Endodermal cell (in vitro differentiated cells): ENCODE measurements around the gene DICER1. TPM values are rescaled to one million over a fixed set of nuclear protein-coding genes. Genes with fewer than 3 reads are reported as not detected.

Experiments
- DNase-seq: peaks from one replicate; pipeline ENCODE4 v3.0.0-alpha.2; 2017
- H3K27ac ChIP-seq: 2 replicates; pipeline ENCODE4 v1.5.1; 2013; ENCODE audit warnings: mild to moderate bottlenecking, low read depth, low read length, moderate library complexity
- H3K27me3 ChIP-seq: 2 replicates; pipeline ENCODE4 v1.6.1; 2013; ENCODE audit warnings: mild to moderate bottlenecking, low read length, moderate library complexity; ENCODE audit not compliant: insufficient read depth, control insufficient read depth, poor library complexity, severe bottlenecking
- H3K36me3 ChIP-seq: 2 replicates; pipeline ENCODE4 v1.7.0; 2013; ENCODE audit warnings: mild to moderate bottlenecking, low read length, moderate library complexity; ENCODE audit not compliant: control insufficient read depth, insufficient read depth
- H3K4me1 ChIP-seq: one replicate; pipeline ENCODE4 v1.7.0; 2013; ENCODE audit warnings: low read length; ENCODE audit not compliant: control insufficient read depth, insufficient read depth
- H3K4me3 ChIP-seq: 2 replicates; pipeline ENCODE4 v1.5.1; 2013; ENCODE audit warnings: mild to moderate bottlenecking, low read length, moderate library complexity
- H3K9ac ChIP-seq: 2 replicates; pipeline ENCODE4 v1.6.1; 2013; ENCODE audit warnings: mild to moderate bottlenecking, low read length, moderate library complexity; ENCODE audit not compliant: poor library complexity, severe bottlenecking; ENCODE audit errors: extremely low read depth
- H3K9me3 ChIP-seq: 2 replicates; pipeline ENCODE4 v1.6.1; 2013; ENCODE audit warnings: mild to moderate bottlenecking, low read length, moderate library complexity; ENCODE audit not compliant: control insufficient read depth
- H3K27ac Mint-ChIP-seq: 2 replicates; pipeline ENCODE4 v1.8.0; 2020; ENCODE audit warnings: mixed read lengths
- H3K27me3 Mint-ChIP-seq: 2 replicates; pipeline ENCODE4 v1.8.0; 2021; ENCODE audit warnings: mild to moderate bottlenecking, mixed read lengths; ENCODE audit not compliant: insufficient read depth
- H3K36me3 Mint-ChIP-seq: 2 replicates; pipeline ENCODE4 v1.8.0; 2020; ENCODE audit warnings: low read depth, mixed read lengths
- H3K4me1 Mint-ChIP-seq: 2 replicates; pipeline ENCODE4 v1.8.0; 2020; ENCODE audit warnings: mixed read lengths
- H3K4me3 Mint-ChIP-seq: 2 replicates; pipeline ENCODE4 v1.8.0; 2020; ENCODE audit warnings: mild to moderate bottlenecking, moderate library complexity, mixed read lengths
- H3K9me3 Mint-ChIP-seq: 2 replicates; pipeline ENCODE4 v1.8.0; 2020; ENCODE audit warnings: mild to moderate bottlenecking, mixed read lengths
- WGBS, 2 experiments: methylation state at CpG; one replicate each; pipeline versions ENCODE4 v1.1.5 to v1.1.7; 2013; ENCODE audit warnings: missing lambda C conversion rate in 2 of 2, mixed read lengths in 1 of 2; ENCODE audit not compliant: insufficient coverage in 1 of 2, insufficient read length in 1 of 2; 5-methylcytosine and 5-hydroxymethylcytosine counted together
- total RNA-seq, 2 donors: library from RNA; stranded (reverse); fragmentation: NEBNext Ultra II Directional in 1 of 2; extraction: Animal tissue kit (Norgen Biotek cat#: 25700) in 1 of 2; gene quantifications; 2 replicates in 1 of 2; 3 replicates in 1 of 2; pipeline ENCODE4 v1.2.1, GENCODE V29; 2021
- TF ChIP-seq, protein P1 (sequence below): fragments of 200-600 bp; sonication (generic); conservative IDR thresholded peaks from 2 replicates; pipeline ENCODE4 v1.5.0; 2021; ENCODE audit warnings: antibody characterized with exemption, mild to moderate bottlenecking

DICER1 gene
- total RNA-seq, 2 donors from 2014 or later = 66.1 to 69.2 TPM

DNA sequence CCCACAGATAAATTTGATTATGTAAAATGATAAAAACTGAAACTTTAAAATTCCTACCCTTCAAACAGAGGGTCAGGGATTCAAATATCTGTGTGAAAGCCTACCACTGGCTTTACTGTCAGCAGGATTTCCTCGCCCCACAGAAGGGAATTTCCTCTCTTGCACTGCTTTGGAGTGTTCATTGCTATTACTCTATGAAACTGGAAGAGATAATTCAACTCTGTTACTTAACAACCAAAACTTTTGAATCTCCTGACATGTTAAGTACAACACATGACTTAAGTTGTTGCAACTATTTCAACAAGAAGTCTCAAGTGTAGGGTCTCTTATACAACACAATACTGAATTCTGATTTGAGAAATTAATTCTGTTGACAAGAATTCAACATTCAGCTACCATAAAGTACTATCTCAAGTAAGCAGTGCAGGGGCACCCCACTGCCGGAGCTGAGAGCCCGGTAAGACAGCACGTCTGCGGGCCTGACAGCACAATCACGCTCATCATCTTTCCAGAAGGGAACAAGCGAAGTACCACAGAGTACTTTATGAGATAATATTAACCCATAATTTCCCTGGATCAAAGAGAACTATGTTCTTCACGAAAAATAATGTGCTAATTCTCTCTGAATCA, 22.9 kb downstream of the DICER1 start:
- no peak for DNase-seq
- Histone ChIP-seq H3K9ac (no peak overlapping the region), H3K4me3 (no peak overlapping the region), H3K27me3 (no peaks in the 10 kb centered on the region), H3K36me3 (peaks cover 56% of the 10 kb centered on the region), H3K27ac (no peak overlapping the region), H3K4me1 (peaks cover 3% of the 10 kb centered on the region), H3K9me3 (no peaks in the 10 kb centered on the region)
- 78 to 94% methylated on average over 7 to 8 of the region's 8 CpGs for WGBS, 2 experiments
- Mint-ChIP-seq H3K27ac (no peak overlapping the region), H3K4me1 (peaks cover 21% of the 10 kb centered on the region), H3K36me3 (peaks cover 26% of the 10 kb centered on the region), H3K27me3 (no peaks in the 10 kb centered on the region), H3K9me3 (no peaks in the 10 kb centered on the region), H3K4me3 (no peak overlapping the region)
- TF ChIP-seq, protein P1, sequence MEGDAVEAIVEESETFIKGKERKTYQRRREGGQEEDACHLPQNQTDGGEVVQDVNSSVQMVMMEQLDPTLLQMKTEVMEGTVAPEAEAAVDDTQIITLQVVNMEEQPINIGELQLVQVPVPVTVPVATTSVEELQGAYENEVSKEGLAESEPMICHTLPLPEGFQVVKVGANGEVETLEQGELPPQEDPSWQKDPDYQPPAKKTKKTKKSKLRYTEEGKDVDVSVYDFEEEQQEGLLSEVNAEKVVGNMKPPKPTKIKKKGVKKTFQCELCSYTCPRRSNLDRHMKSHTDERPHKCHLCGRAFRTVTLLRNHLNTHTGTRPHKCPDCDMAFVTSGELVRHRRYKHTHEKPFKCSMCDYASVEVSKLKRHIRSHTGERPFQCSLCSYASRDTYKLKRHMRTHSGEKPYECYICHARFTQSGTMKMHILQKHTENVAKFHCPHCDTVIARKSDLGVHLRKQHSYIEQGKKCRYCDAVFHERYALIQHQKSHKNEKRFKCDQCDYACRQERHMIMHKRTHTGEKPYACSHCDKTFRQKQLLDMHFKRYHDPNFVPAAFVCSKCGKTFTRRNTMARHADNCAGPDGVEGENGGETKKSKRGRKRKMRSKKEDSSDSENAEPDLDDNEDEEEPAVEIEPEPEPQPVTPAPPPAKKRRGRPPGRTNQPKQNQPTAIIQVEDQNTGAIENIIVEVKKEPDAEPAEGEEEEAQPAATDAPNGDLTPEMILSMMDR = no peak

DNA sequence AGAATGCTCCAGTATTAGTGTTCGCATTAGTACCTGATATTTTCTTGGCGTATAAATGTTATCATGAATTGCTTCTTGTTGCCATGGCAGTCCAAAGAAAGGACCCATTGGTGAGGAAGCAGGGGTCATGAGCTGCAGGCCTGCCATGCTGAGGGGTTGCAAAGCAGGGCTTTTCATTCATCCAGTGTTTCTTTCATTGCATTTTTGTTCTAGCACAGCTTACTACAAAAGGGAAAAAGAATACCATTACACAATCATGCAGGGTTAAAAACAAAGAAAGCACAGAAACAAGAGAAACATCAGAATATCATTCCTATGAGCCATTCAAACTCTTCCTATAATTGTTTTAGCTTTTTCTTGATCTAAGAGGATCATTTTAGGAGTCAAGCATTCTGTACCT, 24.0 kb downstream of the DICER1 start:
- Mint-ChIP-seq H3K4me1 (peaks cover 14% of the 10 kb centered on the region), H3K4me3 (no peak overlapping the region), H3K27ac (no peak overlapping the region), H3K36me3 (peaks cover 26% of the 10 kb centered on the region), H3K27me3 (no peaks in the 10 kb centered on the region), H3K9me3 (no peaks in the 10 kb centered on the region)
- Histone ChIP-seq H3K36me3 (peaks cover 65% of the 10 kb centered on the region), H3K4me1 (peaks cover 9% of the 10 kb centered on the region), H3K9ac (no peak overlapping the region), H3K9me3 (no peaks in the 10 kb centered on the region), H3K27me3 (no peaks in the 10 kb centered on the region), H3K27ac (peak overlapping the region; percentile 90), H3K4me3 (no peak overlapping the region)
- DNase-seq = no peak
- 40 to 90% methylated on average over 1 to 2 of the region's 2 CpGs for WGBS, 2 experiments
- TF ChIP-seq, protein P1 = no peak

DNA sequence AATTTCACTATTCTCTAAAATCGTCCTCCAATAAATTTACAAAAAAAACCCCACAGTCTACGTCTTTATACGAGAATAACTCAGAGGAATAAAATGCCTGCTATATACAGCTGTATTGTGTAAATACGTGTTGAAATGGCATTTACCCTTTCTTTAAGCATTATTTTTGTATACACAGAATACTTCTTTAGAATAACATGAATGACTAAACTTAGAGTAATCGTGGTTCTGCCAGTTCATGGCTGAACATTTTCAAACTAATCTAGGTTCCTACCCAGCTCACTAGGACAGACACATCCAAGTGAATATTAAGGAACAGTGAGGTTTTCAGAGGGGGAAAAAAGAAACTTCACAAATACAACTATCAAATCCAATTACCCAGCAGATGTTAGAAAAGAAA, 24.6 kb downstream of the DICER1 start:
- Mint-ChIP-seq H3K4me3 (no peak overlapping the region), H3K27ac (no peak overlapping the region), H3K27me3 (no peaks in the 10 kb centered on the region), H3K4me1 (peaks cover 13% of the 10 kb centered on the region), H3K36me3 (peaks cover 27% of the 10 kb centered on the region), H3K9me3 (no peaks in the 10 kb centered on the region)
- H3K36me3 ChIP-seq = peaks cover 67% of the 10 kb centered on the region
- H3K27me3 ChIP-seq = no peaks in the 10 kb centered on the region
- no peak overlapping the region for H3K4me3 ChIP-seq
- peak overlapping the region; percentile 90 for H3K27ac ChIP-seq
- WGBS, 2 experiments = 100% methylated on average over 5 of the region's 5 CpGs; no CpG with 5 or more reads in 1 of the 2 experiments
- H3K4me1 ChIP-seq = peaks cover 9% of the 10 kb centered on the region
- H3K9me3 ChIP-seq = no peaks in the 10 kb centered on the region
- no peak overlapping the region for H3K9ac ChIP-seq
- DNase-seq = no peak
- TF ChIP-seq, protein P1 = no peak
